GM23248 (cell line): ENCODE measurements around the gene PAM. TPM values are rescaled to one million over a fixed set of nuclear protein-coding genes. Genes with fewer than 3 reads are reported as not detected.

ENCODE experiments used
- DNase-seq: peaks from one replicate; pipeline ENCODE4 v3.0.0-alpha.2; 2015
- H2AFZ ChIP-seq: fragments of 200-600 bp; sonication (generic); 2 replicates; pipeline ENCODE4 v1.6.1; 2016; ENCODE audit warnings: antibody characterized with exemption
- H3F3A ChIP-seq: fragments of 200-600 bp; sonication (generic); 2 replicates; pipeline ENCODE4 v1.6.1; 2016; ENCODE audit warnings: mild to moderate bottlenecking, antibody characterized with exemption, mixed run types; ENCODE audit not compliant: insufficient read depth
- H3K27ac ChIP-seq: fragments of 200-600 bp; sonication (generic); 2 replicates; pipeline ENCODE4 v1.5.1; 2016; ENCODE audit warnings: mild to moderate bottlenecking
- H3K27me3 ChIP-seq: fragments of 200-600 bp; sonication (generic); replicated peaks from 2 replicates; pipeline ENCODE4 v1.6.1; 2016; ENCODE audit warnings: mild to moderate bottlenecking; ENCODE audit not compliant: insufficient read depth
- H3K36me3 ChIP-seq: fragments of 200-600 bp; sonication (generic); 2 replicates; pipeline ENCODE4 v1.6.1; 2016; ENCODE audit warnings: low read depth, mild to moderate bottlenecking
- H3K4me1 ChIP-seq: fragments of 200-600 bp; sonication (generic); 2 replicates; pipeline ENCODE4 v1.6.1; 2016; ENCODE audit warnings: mild to moderate bottlenecking; ENCODE audit not compliant: insufficient read depth
- H3K4me2 ChIP-seq: fragments of 200-600 bp; sonication (generic); one replicate; pipeline ENCODE4 v1.6.1; 2016; ENCODE audit warnings: mild to moderate bottlenecking; ENCODE audit not compliant: unreplicated experiment
- H3K4me3 ChIP-seq: fragments of 200-600 bp; sonication (generic); 2 replicates; pipeline ENCODE4 v1.5.1; 2016; ENCODE audit warnings: mild to moderate bottlenecking
- H3K79me2 ChIP-seq: fragments of 200-600 bp; sonication (generic); 2 replicates; pipeline ENCODE4 v1.6.1; 2016; ENCODE audit warnings: mild to moderate bottlenecking; ENCODE audit not compliant: insufficient read depth
- H3K9ac ChIP-seq: fragments of 200-600 bp; sonication (generic); 2 replicates; pipeline ENCODE4 v1.6.1; 2016; ENCODE audit warnings: mild to moderate bottlenecking
- H3K9me2 ChIP-seq: fragments of 200-600 bp; sonication (generic); 2 replicates; pipeline ENCODE4 v1.6.1; 2016; ENCODE audit warnings: mixed run types, mild to moderate bottlenecking, moderate library complexity; ENCODE audit not compliant: insufficient read depth
- H3K9me3 ChIP-seq: fragments of 200-600 bp; sonication (generic); one replicate; pipeline ENCODE4 v1.6.1; 2017; ENCODE audit warnings: low read depth
- H4K20me1 ChIP-seq: fragments of 200-600 bp; sonication (generic); 2 replicates; pipeline ENCODE4 v1.6.0; 2016; ENCODE audit not compliant: insufficient read depth
- EZH2 ChIP-seq: fragments of 200-600 bp; sonication (generic); IDR thresholded peaks from 2 replicates; pipeline ENCODE4 v1.6.1; 2018; ENCODE audit warnings: antibody characterized with exemption, mild to moderate bottlenecking; ENCODE audit not compliant: insufficient read depth, poor library complexity, severe bottlenecking
- EZH2phosphoT487 ChIP-seq: fragments of 200-600 bp; sonication (generic); IDR thresholded peaks from 2 replicates; pipeline ENCODE4 v1.6.1; 2018; ENCODE audit warnings: antibody characterized with exemption, moderate library complexity, mild to moderate bottlenecking, low read depth; ENCODE audit not compliant: insufficient read depth
- WGBS, 2 experiments: methylation state at CpG; one replicate each; pipeline ENCODE4 v1.1.6; 2015 to 2017; ENCODE audit warnings: low lambda C conversion rate in 2 of 2, low coverage in 1 of 2; ENCODE audit errors: missing lambda C conversion rate in 2 of 2; 5-methylcytosine and 5-hydroxymethylcytosine counted together
- in situ Hi-C: fragments of 300-500 bp; cut with MboI; formaldehyde crosslinking; loops from 2 replicates; pipeline ENCODE4 v1.15.0; 2020
- polyA plus RNA-seq: library from polyadenylated mRNA; unstranded; fragments of >200 nt; fragmentation: Nextera tagmentation; extraction: Ambion mirVana; gene quantifications from 2 replicates; pipeline ENCODE4 v1.2.1, GENCODE V29; 2016
- total RNA-seq: library from RNA; depleted of rRNA; stranded (reverse); fragments of >200 nt; shearing (Covaris generic); gene quantifications from 2 replicates; pipeline ENCODE4 v1.2.3, GENCODE V29; 2014

The PAM gene
- total and polyA plus RNA-seq, 2 experiments from 2014 or later = 429 to 499 TPM

GRCh38 chr5:102959055-102959454 lies 203.9 kb downstream of the PAM start:
- no peaks in the 10 kb centered on the region for H3K27me3 ChIP-seq
- H3K27ac ChIP-seq = peak overlapping the region; percentile 99
- no peaks in the 10 kb centered on the region for H3K9me2 ChIP-seq
- H3F3A ChIP-seq = peaks cover 34% of the 10 kb centered on the region
- peak overlapping the region; percentile 34; the same call in 1 of the 2 replicates for H3K4me3 ChIP-seq
- no peaks in the 10 kb centered on the region for H4K20me1 ChIP-seq
- H3K9ac ChIP-seq = peak overlapping the region; percentile 83
- H3K79me2 ChIP-seq = no peaks in the 10 kb centered on the region
- TF ChIP-seq EZH2 (no peak), EZH2phosphoT487 (no peak)
- 0 out of 2 replicates have a peak, but pooled peaks cover 28% of the 10 kb centered on the region for H3K36me3 ChIP-seq
- peak; percentile 95 for DNase-seq
- peak overlapping the region; percentile 71 for H3K4me2 ChIP-seq
- 0% methylated on average over 1 of the region's 1 CpG for WGBS, 2 experiments
- in situ Hi-C loops = no loop called here
- H3K9me3 ChIP-seq = no peaks in the 10 kb centered on the region
- H3K4me1 ChIP-seq = peaks cover 29% of the 10 kb centered on the region
- H2AFZ ChIP-seq = no peak overlapping the region

- H3F3A ChIP-seq = peaks cover 28% of the 10 kb centered on the region
- H3K4me3 ChIP-seq = no peak overlapping the region
- H2AFZ ChIP-seq = no peak overlapping the region
- H3K4me2 ChIP-seq = no peak overlapping the region
- no peak overlapping the region for H3K9ac ChIP-seq
- H4K20me1 ChIP-seq = no peaks in the 10 kb centered on the region
- peaks cover 22% of the 10 kb centered on the region for H3K4me1 ChIP-seq
- no peaks in the 10 kb centered on the region for H3K9me3 ChIP-seq
- no peaks in the 10 kb centered on the region for H3K9me2 ChIP-seq
- 75 to 83% methylated on average over 4 of the region's 4 CpGs for WGBS, 2 experiments
- TF ChIP-seq EZH2 (no peak), EZH2phosphoT487 (no peak)
- H3K27me3 ChIP-seq = no peaks in the 10 kb centered on the region
- H3K36me3 ChIP-seq = peaks cover 28% of the 10 kb centered on the region; the same call in 1 of the 2 replicates
- H3K27ac ChIP-seq = no peak overlapping the region
- no peaks in the 10 kb centered on the region for H3K79me2 ChIP-seq
- in situ Hi-C loops = no loop called here
- DNase-seq = no peak
Observed at GRCh38 chr5:102961671-102962070, 206.6 kb downstream of the PAM start.

DNA sequence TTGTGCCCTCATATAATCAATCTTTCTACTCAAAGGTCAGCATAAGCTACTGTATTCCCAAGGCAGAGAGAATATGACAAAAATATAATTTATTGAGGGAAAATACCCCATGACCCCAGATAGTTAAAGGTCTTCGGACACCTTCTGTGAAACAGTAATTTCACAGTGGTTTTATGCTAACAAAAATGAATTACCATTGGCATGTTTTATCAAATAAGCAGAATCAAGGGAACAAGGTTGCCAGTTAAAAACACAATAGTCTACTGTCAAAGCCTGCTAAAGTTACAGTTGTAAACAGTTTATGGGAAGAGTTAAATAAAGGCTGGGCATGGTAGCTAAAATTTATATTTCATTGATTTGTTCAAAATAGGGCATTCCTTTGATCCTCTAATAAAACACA lies 210.5 kb downstream of the PAM start:
- Histone ChIP-seq H3K36me3 (peaks cover 27% of the 10 kb centered on the region), H3K9me2 (no peaks in the 10 kb centered on the region), H3K9ac (no peak overlapping the region), H3K4me3 (no peak overlapping the region), H2AFZ (no peak overlapping the region), H3K4me1 (peaks cover 5% of the 10 kb centered on the region; the same call in 1 of the 2 replicates), H3K27ac (no peak overlapping the region), H3F3A (no peaks in the 10 kb centered on the region), H3K4me2 (no peak overlapping the region), H3K79me2 (no peaks in the 10 kb centered on the region), H3K27me3 (no peaks in the 10 kb centered on the region), H4K20me1 (no peaks in the 10 kb centered on the region), H3K9me3 (no peaks in the 10 kb centered on the region)
- no peak for DNase-seq
- 96 to 100% methylated on average over 1 of the region's 1 CpG for WGBS, 2 experiments
- TF ChIP-seq EZH2 (no peak), EZH2phosphoT487 (no peak)
- in situ Hi-C loops = no loop called here

DNA sequence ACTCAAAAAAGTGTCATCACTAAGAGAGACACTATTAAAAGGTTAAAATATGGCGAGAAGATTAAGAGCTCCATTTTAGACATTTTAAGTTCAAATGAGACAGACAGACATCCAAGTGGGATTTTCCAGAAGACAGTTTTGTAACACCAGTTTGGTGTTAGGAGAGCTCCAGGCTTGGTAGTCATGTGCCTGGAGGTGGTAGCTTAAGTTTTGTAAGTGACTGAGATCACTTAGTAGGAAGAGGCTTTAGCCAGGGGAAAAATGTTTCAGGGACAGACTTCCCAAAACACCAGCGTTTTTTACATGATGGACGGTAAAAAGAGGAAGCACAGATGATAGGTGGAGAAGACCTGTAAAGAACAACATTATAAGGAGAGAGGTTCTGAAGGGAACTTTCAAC lies 214.5 kb downstream of the PAM start:
- H3K79me2 ChIP-seq = no peaks in the 10 kb centered on the region
- H3K9me3 ChIP-seq = no peaks in the 10 kb centered on the region
- in situ Hi-C loops = no loop called here
- no peak overlapping the region for H3K27ac ChIP-seq
- peak; percentile 20 for DNase-seq
- H3K4me1 ChIP-seq = peaks cover 16% of the 10 kb centered on the region
- no peaks in the 10 kb centered on the region for H4K20me1 ChIP-seq
- H3F3A ChIP-seq = peaks cover 10% of the 10 kb centered on the region; the same call in 1 of the 2 replicates
- H3K27me3 ChIP-seq = no peaks in the 10 kb centered on the region
- no peaks in the 10 kb centered on the region for H3K9me2 ChIP-seq
- H2AFZ ChIP-seq = no peak overlapping the region
- H3K4me2 ChIP-seq = no peak overlapping the region
- peaks cover 12% of the 10 kb centered on the region for H3K36me3 ChIP-seq
- WGBS, 2 experiments = 72 to 75% methylated on average over 3 of the region's 3 CpGs
- no peak overlapping the region for H3K9ac ChIP-seq
- no peak for TF ChIP-seq EZH2phosphoT487
- H3K4me3 ChIP-seq = no peak overlapping the region
